Measurements from ENCODE around the gene OR52N1. TPM values are rescaled to one million over a fixed set of nuclear protein-coding genes. Genes with fewer than 3 reads are reported as not detected.

Gene OR52N1
- total RNA-seq, 1 experiment from 2014 or later, result not detected

- no peaks in the 10 kb centered on the region for H3K36me3 ChIP-seq (ENCODE audit: control insufficient read depth in 1 of 2, insufficient read depth in 2 of 2, low read length in 2 of 2)
- peaks cover 52% of the 10 kb centered on the region for H3K27me3 ChIP-seq (ENCODE audit: insufficient read depth, low read length)
- H3K27ac ChIP-seq (ENCODE audit: low read depth, low read length), result no peak overlapping the region
- ChIA-PET CTCF (no interaction called here), RAD21 (ENCODE audit: low non-redundant PET in 1 of 2, low total read pairs in 2 of 2, uncharacterized antibody in 2 of 2, unreplicated experiment in 2 of 2) (no interaction called here), POLR2A (no interaction called here)
- no peaks in the 10 kb centered on the region for H3K9me2 ChIP-seq (ENCODE audit: insufficient read depth)
- H3K4me2 ChIP-seq (ENCODE audit: low read length), result no peak overlapping the region
- no peaks in the 10 kb centered on the region for H3K79me2 ChIP-seq (ENCODE audit: insufficient read depth, low read length)
- ATAC-seq (no peak), DNase-seq (ENCODE audit: low read depth, low spot score) (no peak)
- BruUV-seq (replicated peaks), result no TSS peak
- no peaks in the 10 kb centered on the region for H3K9me3 ChIP-seq (ENCODE audit: control insufficient read depth in 1 of 2, insufficient read depth in 1 of 2, low read depth in 1 of 2, low read length in 2 of 2)
- H3K4me1 ChIP-seq (ENCODE audit: control insufficient read depth in 1 of 2, insufficient read depth in 2 of 2, low read length in 2 of 2), result no peaks in the 10 kb centered on the region
- H2AFZ ChIP-seq (ENCODE audit: low read depth, low read length, poor library complexity, severe bottlenecking), result no peak overlapping the region
- intact Hi-C loops (cut with micrococcal nuclease), result no loop called here
- TF ChIP-seq EZH2phosphoT487 (IDR thresholded peaks at IDR 0.05; ENCODE audit: borderline replicate concordance) (no peak), POLR2AphosphoS5 (IDR thresholded peaks at IDR 0.05; ENCODE audit: low read depth, low read length) (no peak), ZFX (IDR thresholded peaks at IDR 0.05) (no peak), SP1 (IDR thresholded peaks at IDR 0.05; ENCODE audit: low read depth) (no peak), EGR1 (IDR thresholded peaks at IDR 0.05; ENCODE audit: low read depth) (no peak), YY1 (IDR thresholded peaks at IDR 0.05; ENCODE audit: extremely low read depth, insufficient replicate concordance, low read depth, low read length) (no peak), POLR2A (IDR thresholded peaks at IDR 0.05; ENCODE audit: borderline replicate concordance, extremely low read depth, insufficient read depth, insufficient read length) (no peak), CEBPB (IDR thresholded peaks at IDR 0.05; ENCODE audit: low read depth) (no peak), JUND (IDR thresholded peaks at IDR 0.05) (no peak), FOSL1 (IDR thresholded peaks at IDR 0.05; ENCODE audit: low read depth) (no peak), TCF7L2 (IDR thresholded peaks at IDR 0.05; ENCODE audit: borderline replicate concordance, extremely low read depth, insufficient read depth, insufficient read length) (no peak)
- TF ChIP-seq, protein P1, sequence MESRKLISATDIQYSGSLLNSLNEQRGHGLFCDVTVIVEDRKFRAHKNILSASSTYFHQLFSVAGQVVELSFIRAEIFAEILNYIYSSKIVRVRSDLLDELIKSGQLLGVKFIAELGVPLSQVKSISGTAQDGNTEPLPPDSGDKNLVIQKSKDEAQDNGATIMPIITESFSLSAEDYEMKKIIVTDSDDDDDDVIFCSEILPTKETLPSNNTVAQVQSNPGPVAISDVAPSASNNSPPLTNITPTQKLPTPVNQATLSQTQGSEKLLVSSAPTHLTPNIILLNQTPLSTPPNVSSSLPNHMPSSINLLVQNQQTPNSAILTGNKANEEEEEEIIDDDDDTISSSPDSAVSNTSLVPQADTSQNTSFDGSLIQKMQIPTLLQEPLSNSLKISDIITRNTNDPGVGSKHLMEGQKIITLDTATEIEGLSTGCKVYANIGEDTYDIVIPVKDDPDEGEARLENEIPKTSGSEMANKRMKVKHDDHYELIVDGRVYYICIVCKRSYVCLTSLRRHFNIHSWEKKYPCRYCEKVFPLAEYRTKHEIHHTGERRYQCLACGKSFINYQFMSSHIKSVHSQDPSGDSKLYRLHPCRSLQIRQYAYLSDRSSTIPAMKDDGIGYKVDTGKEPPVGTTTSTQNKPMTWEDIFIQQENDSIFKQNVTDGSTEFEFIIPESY (IDR thresholded peaks at IDR 0.05; ENCODE audit: extremely low read depth, insufficient replicate concordance, low read length), result no peak
- TF ChIP-seq, protein P2, sequence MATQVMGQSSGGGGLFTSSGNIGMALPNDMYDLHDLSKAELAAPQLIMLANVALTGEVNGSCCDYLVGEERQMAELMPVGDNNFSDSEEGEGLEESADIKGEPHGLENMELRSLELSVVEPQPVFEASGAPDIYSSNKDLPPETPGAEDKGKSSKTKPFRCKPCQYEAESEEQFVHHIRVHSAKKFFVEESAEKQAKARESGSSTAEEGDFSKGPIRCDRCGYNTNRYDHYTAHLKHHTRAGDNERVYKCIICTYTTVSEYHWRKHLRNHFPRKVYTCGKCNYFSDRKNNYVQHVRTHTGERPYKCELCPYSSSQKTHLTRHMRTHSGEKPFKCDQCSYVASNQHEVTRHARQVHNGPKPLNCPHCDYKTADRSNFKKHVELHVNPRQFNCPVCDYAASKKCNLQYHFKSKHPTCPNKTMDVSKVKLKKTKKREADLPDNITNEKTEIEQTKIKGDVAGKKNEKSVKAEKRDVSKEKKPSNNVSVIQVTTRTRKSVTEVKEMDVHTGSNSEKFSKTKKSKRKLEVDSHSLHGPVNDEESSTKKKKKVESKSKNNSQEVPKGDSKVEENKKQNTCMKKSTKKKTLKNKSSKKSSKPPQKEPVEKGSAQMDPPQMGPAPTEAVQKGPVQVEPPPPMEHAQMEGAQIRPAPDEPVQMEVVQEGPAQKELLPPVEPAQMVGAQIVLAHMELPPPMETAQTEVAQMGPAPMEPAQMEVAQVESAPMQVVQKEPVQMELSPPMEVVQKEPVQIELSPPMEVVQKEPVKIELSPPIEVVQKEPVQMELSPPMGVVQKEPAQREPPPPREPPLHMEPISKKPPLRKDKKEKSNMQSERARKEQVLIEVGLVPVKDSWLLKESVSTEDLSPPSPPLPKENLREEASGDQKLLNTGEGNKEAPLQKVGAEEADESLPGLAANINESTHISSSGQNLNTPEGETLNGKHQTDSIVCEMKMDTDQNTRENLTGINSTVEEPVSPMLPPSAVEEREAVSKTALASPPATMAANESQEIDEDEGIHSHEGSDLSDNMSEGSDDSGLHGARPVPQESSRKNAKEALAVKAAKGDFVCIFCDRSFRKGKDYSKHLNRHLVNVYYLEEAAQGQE (IDR thresholded peaks at IDR 0.05; ENCODE audit: low read depth), result no peak
- no peak overlapping the region for H3K4me3 ChIP-seq (replicated peaks in 1 of 2; ENCODE audit: low read depth in 1 of 2, low read length in 2 of 2)
- H3K9ac ChIP-seq (ENCODE audit: low read length), result no peak overlapping the region
- no peaks in the 10 kb centered on the region; the same call in 1 of the 2 replicates for H4K20me1 ChIP-seq (ENCODE audit: insufficient read depth)
Measured at GRCh38 chr11:5831196-5831829, 40.2 kb upstream of the OR52N1 start.
